Stimulated activated CD4-positive, alpha-beta T cell treated with anti-CD3 and anti-CD28 coated beads, Interleukin-1b, Interleukin-23, amount 100 ng/mL, for 4 hours (primary cell): ENCODE measurements around the gene ATP2A2.
"Not testable (repeated sequence)": the region's sequence is repeated elsewhere in the genome, so short reads cannot be mapped to it uniquely, and the experiment has no call there.

ENCODE experiments used
- DNase-seq, 2 donors: peaks; one replicate each; pipeline ENCODE4 v3.0.0-alpha.2; 2020; ENCODE audit warnings: low read depth in 2 of 2

The ATP2A2 gene

DNA sequence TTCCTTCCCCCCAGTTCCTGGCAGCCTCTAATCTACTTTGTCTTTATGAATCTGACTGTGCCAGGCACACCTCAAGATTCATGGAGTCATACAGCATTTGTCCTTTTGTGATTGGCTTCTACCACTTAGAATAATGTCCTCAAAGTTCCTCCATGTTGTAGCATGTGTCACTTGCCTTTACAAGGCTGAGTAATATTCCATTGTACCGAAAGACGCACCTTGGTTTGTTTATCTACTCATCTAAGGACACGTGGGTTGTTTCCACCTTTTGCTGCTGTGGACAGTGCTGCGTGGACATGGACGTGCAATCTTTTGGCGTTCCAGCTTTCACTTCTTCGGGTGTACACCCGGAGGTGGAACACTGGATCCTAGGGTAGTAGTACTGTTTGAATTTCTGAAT lies 88.9 kb downstream of the ATP2A2 start:
- DNase-seq, result no peak

DNA sequence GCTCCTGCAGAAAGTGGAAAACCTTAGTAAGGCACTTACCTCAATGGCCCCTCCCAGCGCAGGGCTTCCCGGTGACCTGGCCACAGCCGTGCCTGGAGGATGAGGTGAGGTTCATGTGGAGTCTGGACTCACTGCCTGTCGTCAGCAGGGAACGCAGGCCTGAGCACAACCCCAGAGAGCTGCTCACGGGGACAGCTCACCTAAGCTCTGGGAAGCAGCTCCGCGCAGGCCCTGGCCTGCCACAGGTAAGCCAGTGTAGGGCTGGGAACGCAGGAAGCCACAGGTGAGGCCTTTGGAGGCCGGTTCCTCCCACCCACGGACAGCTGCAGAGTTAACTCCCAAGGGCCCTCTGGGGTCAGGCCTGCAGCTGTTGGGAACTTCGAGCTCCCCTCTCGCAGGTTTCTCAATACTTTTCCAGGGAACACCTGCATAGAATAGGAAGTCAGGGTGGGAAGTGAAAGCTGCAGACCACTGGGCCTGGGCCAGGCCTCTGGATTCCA lies 89.7 kb downstream of the ATP2A2 start:
- no peak for DNase-seq

DNA sequence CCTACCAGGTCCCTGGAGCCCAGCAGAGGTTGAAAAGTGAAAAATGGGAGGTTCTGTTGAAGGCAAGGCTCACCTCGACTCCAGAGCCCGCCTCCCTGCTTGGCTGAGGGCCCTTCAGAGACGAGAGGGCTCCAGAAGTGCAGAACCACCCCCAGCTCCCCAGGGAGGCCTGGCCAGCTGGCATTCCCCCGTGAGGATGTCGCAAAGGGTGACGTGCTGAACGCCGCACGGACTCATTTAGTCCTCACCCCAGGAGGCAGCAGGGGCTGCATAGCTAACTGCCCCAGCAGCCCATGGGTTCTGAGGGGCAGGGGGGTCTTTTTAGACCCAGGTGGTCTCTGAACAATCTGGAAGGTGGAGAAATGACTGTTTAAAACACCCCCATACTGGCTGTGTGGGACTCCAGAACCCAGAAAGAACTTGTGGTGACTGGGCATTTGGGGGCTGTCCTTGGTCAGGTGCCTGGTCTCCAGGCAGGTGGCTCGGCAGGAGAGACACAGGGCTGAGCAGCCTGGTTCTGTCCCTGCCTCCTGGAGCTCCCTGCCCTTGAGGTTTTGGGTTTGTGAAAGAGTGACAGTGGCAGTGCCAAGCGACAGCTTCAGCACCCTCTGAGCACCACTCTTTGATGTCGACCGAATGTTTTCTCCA lies 90.5 kb downstream of the ATP2A2 start:
- DNase-seq, result no peak

DNA sequence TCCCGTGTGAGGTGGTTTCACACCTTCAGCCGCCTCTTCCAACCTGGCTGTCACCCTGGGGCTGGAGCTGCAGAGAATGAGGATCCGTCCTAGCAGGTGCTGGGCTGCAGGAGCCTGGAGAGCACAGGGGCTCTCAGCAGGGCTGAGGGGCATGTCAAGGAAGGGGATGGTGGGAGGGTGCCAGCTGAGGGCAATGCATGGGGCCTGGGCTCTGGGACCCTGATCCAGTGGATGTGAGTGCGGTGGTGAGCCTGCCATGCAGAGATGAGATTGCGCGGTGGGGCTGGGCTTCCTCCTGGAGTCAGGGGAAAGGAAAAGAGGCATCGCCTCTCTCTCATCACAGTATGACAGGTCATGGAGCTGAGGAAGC lies 91.0 kb downstream of the ATP2A2 start:
- no peak for DNase-seq

DNA sequence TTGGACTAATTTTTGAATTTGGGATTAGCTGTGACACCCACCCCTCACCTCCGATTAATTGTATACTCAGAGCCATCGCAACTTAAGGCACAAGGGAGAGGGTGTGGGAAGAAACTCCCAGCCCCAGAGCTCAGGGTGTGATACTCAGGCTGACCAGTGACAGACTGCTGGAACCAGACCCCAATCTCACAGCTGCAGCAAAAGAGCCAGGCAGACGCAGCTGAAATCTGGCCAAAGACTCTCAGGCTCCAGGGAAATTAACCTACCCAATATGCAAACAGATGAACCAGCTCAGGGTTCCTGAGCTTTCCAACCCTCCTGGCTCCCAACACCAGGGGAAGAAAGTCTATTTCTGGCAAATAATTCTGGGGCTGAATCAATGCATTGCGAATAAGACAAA lies 92.0 kb downstream of the ATP2A2 start:
- no peak for DNase-seq

DNA sequence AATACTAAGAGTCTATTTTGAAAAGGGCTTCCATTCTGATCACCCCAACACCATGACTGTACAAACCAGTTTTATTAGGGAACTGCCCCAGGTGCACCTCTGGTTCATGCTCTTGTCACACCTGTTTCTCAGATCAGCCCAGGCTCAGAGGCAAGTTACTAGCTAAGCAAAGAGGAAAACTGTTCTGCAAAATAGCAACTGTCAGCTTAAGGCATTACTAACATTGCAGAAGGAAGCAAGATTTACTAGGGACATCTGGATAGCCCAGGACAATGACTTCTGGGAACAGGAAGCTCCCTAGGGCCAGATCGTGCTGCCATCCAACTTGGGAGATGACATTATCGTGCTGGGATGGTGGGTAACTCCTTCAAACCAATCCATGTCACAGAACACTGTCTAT lies 92.4 kb downstream of the ATP2A2 start:
- no peak for DNase-seq

DNA sequence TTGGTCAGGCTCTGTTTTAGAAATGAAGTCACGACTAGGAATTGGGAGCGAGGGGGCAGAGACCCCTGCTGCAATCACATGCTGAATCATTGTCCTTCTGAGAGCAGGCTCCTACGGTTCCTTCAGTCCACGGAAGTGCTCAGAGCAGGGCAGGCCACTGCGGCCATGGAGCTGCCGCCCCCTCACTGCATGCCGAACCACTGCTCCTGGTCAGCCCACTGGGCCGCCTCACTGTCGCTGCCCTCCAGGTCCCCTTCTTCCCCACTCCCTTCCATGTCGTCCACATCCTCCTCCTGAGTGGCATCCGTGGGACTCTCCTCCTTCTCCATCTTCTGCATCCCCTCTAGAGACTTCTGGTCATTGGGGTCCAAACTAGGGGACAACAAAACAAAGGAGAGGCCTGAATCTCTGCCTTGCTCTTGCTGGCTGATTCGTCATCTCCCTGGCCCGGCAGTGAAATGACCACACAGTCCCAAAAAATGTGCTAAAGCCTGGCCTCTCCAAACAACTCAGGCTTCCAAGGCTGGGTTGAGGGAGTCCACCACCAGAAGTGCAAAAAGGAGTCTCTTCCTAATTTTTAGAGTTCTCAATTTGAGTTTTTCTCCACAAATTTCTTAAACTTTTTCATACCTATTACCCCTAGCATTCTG lies 93.0 kb downstream of the ATP2A2 start:
- no peak for DNase-seq

DNA sequence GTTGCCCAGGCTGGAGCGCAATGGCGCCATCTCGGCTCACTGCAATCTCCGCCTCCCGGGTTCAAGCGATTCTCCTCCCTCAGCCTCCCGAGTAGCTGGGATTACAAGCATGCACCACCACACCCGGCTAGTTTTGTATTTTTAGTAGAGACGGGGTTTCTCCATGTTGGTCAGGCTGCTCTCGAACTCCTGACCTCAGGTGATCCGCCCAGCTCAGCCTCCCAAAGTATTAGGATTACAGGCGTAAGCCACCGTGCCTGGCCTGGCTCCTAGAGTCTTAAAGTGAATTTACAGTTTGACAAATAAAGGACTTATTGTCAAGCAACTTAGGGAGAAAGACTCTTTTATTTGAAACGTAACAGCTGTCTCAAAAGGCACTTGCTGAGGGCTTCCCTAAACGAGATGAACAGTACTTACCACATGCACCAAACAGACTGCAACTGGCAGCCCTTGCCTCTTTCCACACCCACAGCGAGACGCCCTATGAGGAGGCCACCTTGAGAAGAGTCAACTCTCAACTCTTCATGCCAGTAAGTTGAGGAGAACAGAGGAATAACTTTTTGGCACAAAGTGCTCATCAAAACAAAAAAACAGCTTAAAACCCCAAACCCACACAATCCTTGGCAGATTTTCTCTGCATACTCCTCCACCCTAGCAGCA lies 97.2 kb downstream of the ATP2A2 start:
- DNase-seq, result not testable (repeated sequence)

DNA sequence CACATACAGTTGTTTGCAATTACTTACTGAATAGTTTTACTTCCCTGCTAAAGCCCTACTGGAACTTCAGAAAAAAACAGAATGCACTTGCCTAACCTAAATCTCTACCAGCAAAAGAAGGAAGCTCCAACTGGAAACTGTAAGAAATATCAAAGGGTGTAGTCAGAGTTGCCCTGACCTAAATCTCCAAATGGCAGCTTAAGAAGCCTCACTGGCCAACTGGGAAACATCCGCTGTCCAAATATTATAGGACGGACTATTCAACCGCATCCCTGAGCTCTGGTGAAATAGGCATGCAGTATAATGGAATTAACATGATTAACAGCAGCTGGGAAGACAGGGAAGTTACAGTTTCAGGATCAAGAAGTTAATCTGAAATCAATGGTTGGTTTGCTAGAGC lies 98.2 kb downstream of the ATP2A2 start:
- no peak for DNase-seq

DNA sequence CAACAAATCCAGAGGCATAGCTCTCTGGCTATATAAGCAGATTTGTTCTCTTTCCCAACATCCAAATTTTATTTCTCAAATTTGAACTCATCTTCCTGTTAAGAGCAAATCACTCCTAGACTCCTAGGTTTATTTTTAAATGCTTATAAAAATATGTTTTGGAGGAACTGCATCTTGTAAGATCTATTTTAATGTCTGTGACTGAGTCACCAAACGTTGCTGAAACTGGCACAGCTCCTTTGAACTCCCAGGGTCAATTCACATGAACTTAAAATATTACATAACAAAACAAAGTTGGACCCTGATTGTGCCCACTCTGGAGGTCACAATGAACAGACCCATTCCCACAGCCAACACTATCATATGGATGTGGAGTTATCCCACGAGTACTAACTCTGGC lies 98.6 kb downstream of the ATP2A2 start:
- no peak for DNase-seq

DNA sequence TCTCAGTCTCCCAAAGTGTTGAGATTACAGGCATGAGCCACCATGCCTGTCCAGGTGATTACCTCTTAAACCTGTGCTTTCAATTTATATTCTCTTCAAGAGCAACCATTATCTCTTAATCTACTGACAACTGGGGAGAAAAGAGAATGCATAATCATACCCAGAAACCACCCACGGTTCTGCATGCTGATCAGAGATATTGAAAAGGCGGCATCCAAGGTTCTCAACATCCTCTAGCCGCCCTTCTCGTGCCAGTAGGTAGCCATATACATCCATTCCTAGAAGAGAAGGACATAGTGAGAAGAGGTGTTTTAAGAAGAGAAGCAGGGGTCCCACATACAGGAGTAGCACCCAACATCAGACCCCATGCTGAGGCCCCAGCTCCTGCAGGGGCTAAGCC lies 101.6 kb downstream of the ATP2A2 start:
- DNase-seq, result no peak
